GM12872 (cell line): ENCODE data around the gene FAM118B.
A peak's percentile ranks its signal among the peaks of the same experiment; 100 is the strongest.

Source experiments
- CTCF ChIP-seq: IDR thresholded peaks from 3 replicates; pipeline ENCODE4 v1.5.1; 2011; ENCODE audit warnings: low read depth, mild to moderate bottlenecking, low read length, moderate library complexity; ENCODE audit not compliant: insufficient read depth

The FAM118B gene

GRCh38 chr11:126293726-126294125, 82.1 kb downstream of the FAM118B start:
- TF ChIP-seq CTCF, result no peak

GRCh38 chr11:126297004-126297403, 85.4 kb downstream of the FAM118B start:
- no peak for TF ChIP-seq CTCF

GRCh38 chr11:126303623-126304456, 92.3 kb downstream of the FAM118B start, which contains the start of gene DCPS:
Gene DCPS, plus strand, starts transcription at chr11:126304060. Its CDS starts 21 bp downstream, at chr11:126304081.
- no peak for TF ChIP-seq CTCF

GRCh38 chr11:126304457-126305075, 93.0 kb downstream of the FAM118B start:
- no peak for TF ChIP-seq CTCF

GRCh38 chr11:126305699-126306098, 94.1 kb downstream of the FAM118B start:
- TF ChIP-seq CTCF, result no peak

- peak; percentile 33; the same call in 1 of the 3 replicates for TF ChIP-seq CTCF
Measured at GRCh38 chr11:126307706-126308105, 96.1 kb downstream of the FAM118B start.

GRCh38 chr11:126308271-126308671, 96.7 kb downstream of the FAM118B start:
- TF ChIP-seq CTCF, result no peak
